ENCODE results near the gene BICC1.

Gene BICC1

GRCh38 chr10:58599927-58600553, 87.4 kb downstream of the BICC1 start:
- no peak for TF ChIP-seq JUND (IDR thresholded peaks at IDR 0.05; ENCODE audit: low read depth)
- in situ Hi-C loops (cut with HindIII; ENCODE audit: low pct_unique_long_range_greater_than_20kb, low sequenced_read_pairs): no loop called here
- DNase-seq (ENCODE audit: low read depth in 1 of 2, low spot score in 1 of 2): peak in 1 of 2 experiments; percentile 7

- TF ChIP-seq JUND (IDR thresholded peaks at IDR 0.05; ENCODE audit: low read depth): no peak
Measured at GRCh38 chr10:58608351-58608750, 95.7 kb downstream of the BICC1 start.

GRCh38 chr10:58608826-58609531, 96.3 kb downstream of the BICC1 start:
- no peak for DNase-seq (ENCODE audit: low read depth in 1 of 2, low spot score in 1 of 2)
- TF ChIP-seq JUND (IDR thresholded peaks at IDR 0.05; ENCODE audit: low read depth): no peak
- in situ Hi-C loops (cut with HindIII; ENCODE audit: low pct_unique_long_range_greater_than_20kb, low sequenced_read_pairs): no loop called here

More at GRCh38 chr10:58608351-58608750, 95.7 kb downstream of the BICC1 start:
- no peak for DNase-seq (ENCODE audit: low read depth in 1 of 2, low spot score in 1 of 2)
- in situ Hi-C loops (cut with HindIII; ENCODE audit: low pct_unique_long_range_greater_than_20kb, low sequenced_read_pairs): no loop called here

DNA sequence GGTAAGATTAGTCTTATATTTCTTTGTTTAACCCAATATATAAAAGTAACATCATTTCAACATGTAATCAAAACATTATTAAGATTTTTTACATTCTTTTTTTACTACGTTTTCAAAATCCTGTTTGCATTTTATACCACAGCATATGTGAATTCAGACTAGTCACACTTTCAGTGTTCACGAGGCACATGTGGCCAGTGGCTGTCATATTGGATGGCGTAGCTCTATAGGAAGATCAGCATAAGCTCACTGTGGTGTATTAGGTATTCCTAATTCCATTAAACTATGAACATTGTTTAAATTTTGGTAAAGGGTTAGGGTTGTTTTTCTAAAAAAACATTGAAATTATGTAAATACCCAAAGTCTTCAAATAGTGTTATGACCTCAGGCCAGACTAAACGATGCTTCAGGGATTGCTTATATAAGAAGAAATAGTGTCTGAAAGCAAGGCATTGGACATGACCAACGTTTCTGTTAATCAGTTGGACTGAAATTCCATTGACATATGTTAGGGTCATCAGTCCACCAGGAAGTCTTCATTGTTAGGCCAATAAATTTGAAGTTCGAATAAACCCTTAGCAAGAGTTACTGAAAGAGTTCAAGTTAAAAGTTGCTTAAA, 97.0 kb downstream of the BICC1 start:
- TF ChIP-seq JUND (IDR thresholded peaks at IDR 0.05; ENCODE audit: low read depth): no peak
- DNase-seq (ENCODE audit: low read depth in 1 of 2, low spot score in 1 of 2): no peak
- in situ Hi-C loops (cut with HindIII; ENCODE audit: low pct_unique_long_range_greater_than_20kb, low sequenced_read_pairs): no loop called here

DNA sequence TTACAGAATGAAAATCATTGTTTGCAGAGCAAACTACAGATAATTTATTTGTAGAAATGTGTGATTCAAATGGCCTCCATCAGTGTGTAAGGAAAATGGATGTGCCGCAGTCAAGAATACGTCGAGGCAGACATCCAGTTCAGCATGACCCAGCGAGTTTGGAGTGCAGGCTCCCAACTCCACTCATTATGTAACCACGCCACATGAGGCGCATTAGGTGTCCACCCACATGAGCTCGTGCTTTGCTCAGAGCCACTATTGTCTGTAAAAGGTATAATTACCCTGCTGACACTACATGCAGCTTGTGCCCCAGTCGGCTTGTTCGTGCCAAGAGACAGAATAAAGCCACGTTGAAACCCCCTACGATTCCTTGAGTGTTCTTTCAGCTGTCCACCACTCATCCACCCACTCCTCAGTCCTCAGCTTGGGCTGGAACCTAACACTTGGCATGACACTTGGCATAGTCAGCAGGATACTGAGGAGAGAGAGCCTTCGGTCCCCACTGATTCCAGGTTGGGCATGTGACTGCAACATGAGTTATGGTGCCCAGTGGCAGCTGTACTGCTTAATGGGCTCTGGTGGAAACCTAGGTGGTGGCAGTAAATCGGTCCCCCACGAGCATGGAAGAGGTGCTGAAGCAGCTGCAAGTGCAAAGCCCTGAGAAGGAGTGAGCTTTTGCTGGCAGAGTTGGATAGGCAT, 102.7 kb downstream of the BICC1 start:
- in situ Hi-C loops (cut with HindIII; ENCODE audit: low pct_unique_long_range_greater_than_20kb, low sequenced_read_pairs): no loop called here
- peak in 1 of 2 experiments; percentile 7 for DNase-seq (ENCODE audit: low read depth in 1 of 2, low spot score in 1 of 2)
- TF ChIP-seq JUND (IDR thresholded peaks at IDR 0.05; ENCODE audit: low read depth): no peak

- in situ Hi-C loops (cut with HindIII; ENCODE audit: low pct_unique_long_range_greater_than_20kb, low sequenced_read_pairs): no loop called here
Measured at GRCh38 chr10:58618158-58618676, 105.5 kb downstream of the BICC1 start.

DNA sequence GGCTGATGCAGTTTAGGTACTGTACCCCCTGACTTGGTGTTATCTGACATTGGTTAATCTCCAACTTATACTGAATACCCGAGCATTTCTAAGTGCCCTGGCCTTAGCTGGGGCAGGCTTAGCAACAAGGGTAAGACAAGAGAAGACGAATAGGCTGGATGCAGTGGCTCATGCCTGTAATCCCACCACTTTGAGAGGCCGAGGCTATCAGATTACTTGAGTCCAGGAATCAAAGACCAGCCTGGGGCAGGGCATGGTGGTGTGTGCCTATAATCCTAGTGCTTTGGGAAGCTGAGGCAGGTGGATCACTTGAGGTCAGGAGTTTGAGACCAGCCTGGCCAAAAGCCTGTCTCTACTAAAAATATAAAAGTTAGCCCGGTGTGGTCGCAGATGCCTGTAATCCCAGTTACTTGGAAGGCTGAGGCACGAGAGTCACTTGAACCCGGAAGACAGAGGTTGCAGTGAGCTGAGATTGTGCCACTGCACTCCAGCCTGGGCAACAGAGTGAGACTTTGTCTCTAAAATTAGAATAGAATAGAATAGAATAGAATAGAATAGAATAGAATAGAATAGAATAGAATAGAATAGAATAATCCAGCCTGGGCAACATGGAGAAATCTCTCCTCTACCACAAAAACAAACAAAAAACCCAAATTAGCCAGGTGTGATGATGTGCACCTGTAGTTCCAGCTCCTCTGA, 108.9 kb downstream of the BICC1 start:
- DNase-seq (ENCODE audit: low read depth in 1 of 2, low spot score in 1 of 2): no peak
- in situ Hi-C loops (cut with HindIII; ENCODE audit: low pct_unique_long_range_greater_than_20kb, low sequenced_read_pairs): no loop called here
- no peak for TF ChIP-seq JUND (IDR thresholded peaks at IDR 0.05; ENCODE audit: low read depth)

More at GRCh38 chr10:58618158-58618676, 105.5 kb downstream of the BICC1 start:
- DNase-seq (ENCODE audit: low read depth in 1 of 2, low spot score in 1 of 2): no peak
- no peak for TF ChIP-seq JUND (IDR thresholded peaks at IDR 0.05; ENCODE audit: low read depth)

- in situ Hi-C loops (cut with HindIII; ENCODE audit: low pct_unique_long_range_greater_than_20kb, low sequenced_read_pairs): no loop called here
- DNase-seq (ENCODE audit: low read depth in 1 of 2, low spot score in 1 of 2): no peak
- TF ChIP-seq JUND (IDR thresholded peaks at IDR 0.05; ENCODE audit: low read depth): no peak
Measured at GRCh38 chr10:58622246-58622645, 109.6 kb downstream of the BICC1 start.

DNA sequence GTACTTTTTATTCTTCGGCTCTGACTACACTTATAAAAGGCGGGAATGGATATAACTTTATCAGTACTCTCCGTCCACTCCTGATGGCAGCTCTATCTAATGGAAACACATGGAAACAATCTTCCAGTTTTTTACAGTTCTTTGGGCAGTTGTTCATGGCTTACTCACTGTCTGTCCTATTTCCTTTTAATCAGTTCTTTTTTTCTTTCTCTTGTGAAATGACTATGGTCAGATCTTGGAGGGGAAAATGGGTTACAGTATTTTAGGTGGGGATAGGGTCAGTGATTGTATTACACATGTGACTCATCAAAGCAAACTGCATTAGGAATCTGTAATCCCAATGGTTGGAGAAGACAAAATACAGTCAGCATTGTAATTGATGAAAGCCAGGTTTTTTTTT, 112.4 kb downstream of the BICC1 start:
- TF ChIP-seq JUND (IDR thresholded peaks at IDR 0.05; ENCODE audit: low read depth): no peak
- in situ Hi-C loops (cut with HindIII; ENCODE audit: low pct_unique_long_range_greater_than_20kb, low sequenced_read_pairs): no loop called here
- no peak for DNase-seq (ENCODE audit: low read depth in 1 of 2, low spot score in 1 of 2)

GRCh38 chr10:58627392-58627791, 114.7 kb downstream of the BICC1 start:
- in situ Hi-C loops (cut with HindIII; ENCODE audit: low pct_unique_long_range_greater_than_20kb, low sequenced_read_pairs): no loop called here
- no peak for DNase-seq (ENCODE audit: low read depth in 1 of 2, low spot score in 1 of 2)
- no peak for TF ChIP-seq JUND (IDR thresholded peaks at IDR 0.05; ENCODE audit: low read depth)

GRCh38 chr10:58631715-58632114, 119.0 kb downstream of the BICC1 start:
- DNase-seq (ENCODE audit: low read depth in 1 of 2, low spot score in 1 of 2): no peak
- TF ChIP-seq JUND (IDR thresholded peaks at IDR 0.05; ENCODE audit: low read depth): no peak
- in situ Hi-C loops (cut with HindIII; ENCODE audit: low pct_unique_long_range_greater_than_20kb, low sequenced_read_pairs): no loop called here

DNA sequence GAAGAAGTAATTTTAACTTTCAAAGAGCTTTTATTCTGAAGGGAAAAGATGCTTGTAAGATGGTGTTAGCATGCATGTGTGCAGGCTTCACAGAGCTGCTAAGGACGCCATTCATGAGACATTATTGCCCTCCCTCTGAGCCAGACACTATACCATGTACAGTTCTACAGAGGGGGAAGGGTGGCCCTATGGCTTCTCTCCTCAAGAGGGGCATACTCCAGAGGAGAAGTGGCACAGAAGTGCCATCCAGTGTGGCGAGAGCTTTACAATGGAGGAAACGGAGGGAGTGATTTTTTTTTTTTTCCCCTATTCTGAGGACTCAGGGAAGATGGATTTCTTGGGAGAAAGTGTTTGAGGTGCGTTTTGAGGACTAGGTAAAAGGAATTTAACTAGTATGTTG, 119.5 kb downstream of the BICC1 start:
- no peak for TF ChIP-seq JUND (IDR thresholded peaks at IDR 0.05; ENCODE audit: low read depth)
- in situ Hi-C loops (cut with HindIII; ENCODE audit: low pct_unique_long_range_greater_than_20kb, low sequenced_read_pairs): no loop called here

More for the DNA sequence above, 119.5 kb downstream of the BICC1 start:
- no peak for DNase-seq (ENCODE audit: low read depth in 1 of 2, low spot score in 1 of 2)
